GM18502 (cell line): ENCODE results near the gene NTM.

Source experiments
- ATAC-seq: cut with Tn5 transposase; IDR thresholded peaks from one replicate; pipeline ENCODE4 v1.9.1; 2021; ENCODE audit warnings: mild to moderate bottlenecking; ENCODE audit not compliant: unreplicated experiment, poor library complexity

Gene NTM

DNA sequence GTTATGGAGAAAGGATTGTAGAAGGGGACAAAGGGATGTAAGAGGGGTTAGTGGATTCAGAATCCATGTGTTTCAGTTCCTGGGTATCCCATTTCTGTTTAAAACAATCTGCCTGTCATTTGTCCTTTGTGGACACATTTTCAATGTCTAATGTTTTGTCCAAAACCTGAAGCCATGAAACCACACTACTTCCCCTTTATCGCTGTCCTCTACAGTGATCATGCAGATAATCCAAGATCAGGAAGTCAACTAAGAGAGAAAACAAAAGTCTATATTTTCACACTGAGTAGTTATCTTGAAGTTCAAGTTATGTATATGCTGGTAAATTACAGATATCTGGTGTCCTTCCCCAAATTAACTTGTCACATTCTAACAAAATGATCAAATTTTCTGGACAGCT is 457.0 kb downstream of the NTM start:
- no peak for ATAC-seq

- peak; percentile 69 for ATAC-seq
Observed at GRCh38 chr11:131829725-131830124, 459.3 kb downstream of the NTM start.

DNA sequence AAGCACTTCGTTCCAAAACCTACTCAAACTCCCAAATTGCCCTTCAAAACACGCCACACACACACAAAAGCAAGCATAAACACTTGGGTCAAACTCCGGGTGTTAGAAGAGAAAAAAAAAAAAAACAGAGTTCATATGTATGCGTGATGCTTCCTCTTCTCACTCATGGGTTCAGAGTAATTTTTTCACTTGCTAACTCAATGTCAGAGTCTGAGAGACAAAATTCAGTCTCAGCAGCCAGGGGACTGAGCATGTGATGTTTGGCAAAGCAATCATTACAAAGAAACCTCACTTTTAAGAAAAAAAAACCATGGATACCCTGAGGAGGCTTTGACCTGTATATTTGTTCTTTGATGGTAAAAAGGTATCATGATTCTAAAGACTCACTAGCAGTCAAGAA is 461.7 kb downstream of the NTM start:
- ATAC-seq = no peak

GRCh38 chr11:131833366-131833765 is 463.0 kb downstream of the NTM start:
- no peak for ATAC-seq

DNA sequence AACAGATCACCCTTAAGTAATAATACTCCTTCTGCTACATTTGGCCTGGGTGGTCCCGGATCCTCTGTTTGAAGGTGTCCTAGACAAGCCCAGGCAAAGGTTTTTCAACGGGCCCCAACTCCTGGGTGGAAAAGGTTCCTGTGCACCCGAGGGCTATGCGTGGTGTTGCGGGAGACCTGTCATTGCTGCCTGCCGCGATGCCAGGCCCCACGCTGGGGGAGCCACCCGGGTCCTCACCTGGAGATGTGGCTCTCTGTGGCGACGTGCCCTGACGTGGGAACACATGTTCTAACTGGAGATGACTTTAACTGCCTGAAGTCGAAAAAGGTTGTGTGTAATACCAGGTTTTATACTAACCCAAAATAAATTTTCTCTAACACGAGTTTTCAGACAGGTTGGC is 467.1 kb downstream of the NTM start:
- no peak for ATAC-seq

GRCh38 chr11:131838016-131838415 is 467.6 kb downstream of the NTM start:
- ATAC-seq = no peak

DNA sequence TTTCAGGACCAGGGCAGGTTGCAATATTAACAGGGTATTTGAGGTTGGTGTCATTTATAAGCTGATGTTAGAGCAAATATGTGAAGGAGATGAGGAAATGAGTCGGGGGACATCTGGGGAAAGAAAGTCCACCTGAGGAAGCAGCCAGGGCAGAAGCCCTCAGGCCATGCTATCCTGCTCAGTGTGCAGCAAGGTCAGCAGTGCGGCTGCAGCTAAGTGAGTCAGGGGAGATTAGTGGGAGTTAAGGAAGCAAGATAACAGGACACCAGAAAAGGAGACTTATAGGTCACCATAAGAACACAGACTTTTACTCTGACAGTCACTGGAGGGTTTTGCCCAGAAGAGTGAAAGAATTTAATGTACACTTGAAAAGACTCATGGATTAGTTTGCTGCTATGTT is 468.9 kb downstream of the NTM start:
- no peak for ATAC-seq

DNA sequence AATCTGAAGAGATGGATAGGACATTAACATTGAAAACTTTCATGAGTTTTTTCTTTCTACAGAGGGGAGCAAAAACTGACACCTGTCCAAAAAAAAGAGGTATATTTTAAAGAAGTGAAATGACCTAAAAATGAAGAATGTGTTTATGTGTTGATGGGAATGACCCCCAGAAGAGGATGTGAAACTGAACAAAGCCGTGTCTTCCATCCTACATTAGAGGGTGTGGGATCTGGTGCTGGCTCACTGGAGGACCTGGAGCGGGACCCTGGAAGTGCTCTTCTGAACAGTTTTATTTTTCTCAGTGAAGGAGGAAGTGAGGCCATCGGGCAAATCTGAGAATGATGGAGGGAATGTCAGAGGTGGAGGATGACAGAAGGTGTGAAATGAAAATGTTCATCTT is 470.1 kb downstream of the NTM start:
- no peak for ATAC-seq

DNA sequence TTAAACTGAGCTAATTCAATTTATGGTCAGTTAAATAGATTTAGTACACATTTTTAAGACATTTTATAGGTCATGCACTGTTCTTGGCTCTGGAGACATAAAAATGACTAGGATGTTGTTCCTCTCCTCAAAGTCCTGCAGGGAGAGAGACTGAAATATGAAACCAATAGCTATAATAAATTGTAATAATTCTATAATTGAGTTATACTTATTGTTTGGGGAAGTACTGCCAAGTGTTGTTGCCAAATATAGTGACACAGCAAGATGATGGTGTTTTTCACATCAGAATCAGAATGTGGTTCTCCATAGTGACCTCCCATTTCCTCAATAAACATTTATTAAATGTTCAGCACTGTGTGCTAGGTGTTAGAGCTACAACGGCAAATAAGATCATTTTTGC is 470.6 kb downstream of the NTM start:
- no peak for ATAC-seq

GRCh38 chr11:131841925-131842635 is 471.7 kb downstream of the NTM start:
- no peak for ATAC-seq

DNA sequence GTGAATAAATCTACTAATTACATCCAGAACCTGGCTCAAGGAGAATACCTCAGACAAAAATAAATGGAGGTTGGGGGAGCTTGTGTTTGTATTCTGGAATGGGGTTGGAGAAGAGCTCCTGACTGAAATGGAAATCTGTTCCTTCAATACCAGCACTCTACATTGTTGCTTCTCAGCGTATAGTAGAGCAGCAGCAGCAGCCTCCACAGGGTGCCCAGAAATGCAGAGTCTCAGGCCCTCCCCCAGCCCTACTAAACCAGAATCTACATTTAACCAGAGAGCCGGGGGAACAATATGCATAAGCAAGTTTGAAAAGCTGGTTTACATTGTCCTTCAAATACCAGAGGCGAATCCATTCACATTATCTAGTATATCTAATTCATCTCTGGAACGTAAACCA is 474.8 kb downstream of the NTM start:
- ATAC-seq = no peak

DNA sequence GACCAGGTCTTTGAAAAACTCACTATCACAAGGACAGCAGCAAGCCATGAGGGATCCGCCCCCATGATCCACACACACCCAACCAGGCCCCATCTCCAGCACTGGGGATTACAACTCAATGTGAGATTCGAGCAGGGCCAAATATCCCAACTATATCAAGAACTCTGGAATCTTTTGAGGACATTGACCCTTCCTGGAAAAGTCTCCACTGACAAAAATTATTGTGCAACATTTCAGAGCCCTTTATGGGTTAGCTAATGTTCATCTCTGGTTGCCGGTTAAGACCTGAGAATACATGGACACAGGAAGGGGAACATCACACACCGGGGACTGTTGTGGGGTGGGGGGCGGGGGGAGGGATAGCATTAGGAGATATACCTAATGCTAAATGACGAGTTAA is 479.1 kb downstream of the NTM start:
- ATAC-seq = no peak

- ATAC-seq = no peak
Observed at GRCh38 chr11:131850507-131850906, 480.1 kb downstream of the NTM start.

GRCh38 chr11:131851964-131852755 is 481.7 kb downstream of the NTM start:
- no peak for ATAC-seq

GRCh38 chr11:131852757-131853156 is 482.3 kb downstream of the NTM start:
- ATAC-seq = no peak

- no peak for ATAC-seq
Observed at GRCh38 chr11:131854391-131854790, 484.0 kb downstream of the NTM start.

GRCh38 chr11:131855320-131855719 is 484.9 kb downstream of the NTM start:
- no peak for ATAC-seq

DNA sequence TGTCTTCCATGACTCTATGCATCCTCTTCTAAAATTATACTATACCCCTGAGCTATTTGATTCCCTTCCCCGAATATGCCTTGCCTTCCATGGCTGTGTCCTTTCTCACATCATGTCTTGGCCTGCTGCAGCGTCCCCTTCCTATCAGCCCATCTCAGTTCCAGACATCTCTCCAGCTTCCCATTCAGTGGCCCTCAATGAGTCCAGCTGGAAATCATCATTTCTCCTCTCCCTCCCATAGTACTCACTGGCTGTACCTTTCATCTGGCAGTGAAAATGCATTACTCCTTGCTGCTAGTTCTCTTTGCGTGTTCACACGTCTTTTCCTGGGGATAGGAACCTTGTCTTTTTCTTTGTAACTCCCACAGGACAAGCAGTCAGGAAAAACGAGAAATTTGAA is 486.8 kb downstream of the NTM start:
- no peak for ATAC-seq

DNA sequence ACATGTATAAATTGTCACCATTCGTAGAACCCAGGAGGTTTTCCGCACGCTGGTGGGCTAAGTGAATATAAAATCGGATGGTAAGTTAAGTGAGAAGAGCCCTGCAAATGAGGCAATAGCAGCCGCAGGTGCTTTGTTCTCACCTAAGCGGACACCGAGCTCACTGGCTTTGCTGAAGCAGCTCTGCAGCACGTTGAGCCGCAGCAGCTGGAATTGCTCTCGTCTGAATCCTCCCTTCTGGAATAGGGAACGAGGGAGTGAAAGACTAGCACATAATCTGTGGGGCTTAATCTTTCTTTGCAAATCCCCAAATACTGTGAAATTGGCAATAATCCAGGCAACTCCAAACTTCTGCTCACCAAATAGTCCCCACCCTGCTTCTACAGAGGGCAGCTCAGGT is 488.1 kb downstream of the NTM start:
- no peak for ATAC-seq

- ATAC-seq = no peak
Observed at GRCh38 chr11:131859538-131860210, 489.3 kb downstream of the NTM start.

- no peak for ATAC-seq
Observed at GRCh38 chr11:131864228-131864627, 493.8 kb downstream of the NTM start.
